Measurements from ENCODE around the gene SIRPG. TPM values are rescaled to one million over a fixed set of nuclear protein-coding genes. Genes with fewer than 3 reads are reported as not detected.

The SIRPG gene
- total and polyA plus RNA-seq, 2 of the 8 experiments (the other 6 are each of a cell fraction or from before 2014, with no cell fraction given) = 0.08 TPM; not detected in 1

- Histone ChIP-seq H2BK120ac (replicated peaks; ENCODE audit: low read depth, low read length) (no peak overlapping the region), H3K23me2 (ENCODE audit: low read depth, low read length) (no peaks in the 10 kb centered on the region), H3K27me3 (replicated peaks in 1 of 4; ENCODE audit: control insufficient read depth in 3 of 4, extremely low read depth in 1 of 4, insufficient read depth in 3 of 4, low read length in 3 of 4) (peaks cover 0 to 2% (median 0%) of the 10 kb centered on the region in 4 experiments; a peak in 1 of 7 replicates), H3K9me3 (ENCODE audit: insufficient read depth in 2 of 2, low read depth in 1 of 2, low read length in 1 of 2) (no peaks in the 10 kb centered on the region), H2BK15ac (ENCODE audit: low read length) (no peak overlapping the region), H4K5ac (ENCODE audit: insufficient read length, low read depth, low read length) (no peak overlapping the region), H3K4me2 (ENCODE audit: insufficient read depth in 1 of 2, low read depth in 2 of 2, low read length in 2 of 2) (no peak overlapping the region), H3K4me3 (ENCODE audit: extremely low read depth in 1 of 4, insufficient read depth in 2 of 4, low read depth in 3 of 4, low read length in 4 of 4) (no peak overlapping the region), H2BK12ac (ENCODE audit: low read depth, low read length) (no peak overlapping the region), H2AFZ (ENCODE audit: low read length) (no peak overlapping the region), H3K18ac (ENCODE audit: extremely low read depth, low read length) (no peak overlapping the region), H4K91ac (replicated peaks; ENCODE audit: insufficient read length, low read length) (no peak overlapping the region), H2BK5ac (ENCODE audit: low read depth, low read length) (no peak overlapping the region), H4K20me1 (replicated peaks in 1 of 2; ENCODE audit: control insufficient read depth in 1 of 2, insufficient read depth in 2 of 2, low read length in 2 of 2) (no peaks in the 10 kb centered on the region), H3K36me3 (ENCODE audit: control insufficient read depth in 2 of 4, insufficient read depth in 4 of 4, low read length in 3 of 4) (no peaks in the 10 kb centered on the region), H3K56ac (replicated peaks; ENCODE audit: insufficient read length, low read depth, low read length) (no peak overlapping the region), H3K14ac (ENCODE audit: insufficient read length) (no peak overlapping the region), H2BK20ac (ENCODE audit: low read length) (no peak overlapping the region), H3K9ac (replicated peaks in 1 of 4; ENCODE audit: extremely low read depth in 1 of 4, low read depth in 3 of 4, low read length in 3 of 4) (no peak overlapping the region), H4K8ac (ENCODE audit: extremely low read depth, insufficient read depth, low read length) (no peak overlapping the region), H3K4ac (replicated peaks; ENCODE audit: insufficient read length, low read depth, low read length) (no peak overlapping the region), H3K4me1 (replicated peaks in 1 of 4; ENCODE audit: control insufficient read depth in 3 of 4, insufficient read depth in 4 of 4, low read length in 3 of 4) (0 out of 7 replicates have a peak, but pooled peaks cover 0 to 4% (median 0%) of the 10 kb centered on the region in 4 experiments), H3K23ac (ENCODE audit: insufficient read length) (no peak overlapping the region), H3K79me1 (ENCODE audit: low read depth, low read length) (no peaks in the 10 kb centered on the region), H2AK5ac (ENCODE audit: low read depth, low read length) (no peak overlapping the region), H3K79me2 (ENCODE audit: control insufficient read depth in 1 of 2, insufficient read depth in 2 of 2, low read length in 2 of 2) (no peaks in the 10 kb centered on the region), H3K27ac (ENCODE audit: low read depth, low read length) (no peak overlapping the region)
- CTCF ChIA-PET (ENCODE audit: partially characterized antibody) = interaction anchor here (0.6 to 1.0 kb wide), 2 partner anchors 12 to 393 kb away, joined by 3 to 4 read pairs; no protein-coding TSS in a partner anchor
- no peak for FAIRE-seq
- WGBS, 2 experiments (ENCODE audit: extremely low coverage in 1 of 2, insufficient coverage in 1 of 2, insufficient read length in 1 of 2, insufficient replicate concordance in 2 of 2, low coverage in 1 of 2, low lambda C conversion rate in 2 of 2, missing lambda C conversion rate in 1 of 2) = 81% methylated on average over 7 of the region's 7 CpGs; no CpG with 5 or more reads in 1 of the 2 experiments
- TF ChIP-seq RFX5 (IDR thresholded peaks at IDR 0.05; ENCODE audit: borderline replicate concordance, low read depth, low read length) (no peak), CEBPB (IDR thresholded peaks at IDR 0.05; ENCODE audit: low read depth, low read length) (no peak), CHD1 (IDR thresholded peaks at IDR 0.05; ENCODE audit: low read depth, low read length) (no peak), BACH1 (IDR thresholded peaks at IDR 0.05; ENCODE audit: low read length) (no peak), TAF7 (optimal IDR thresholded peaks at IDR 0.05; ENCODE audit: borderline replicate concordance, low read depth, low read length) (no peak), CBX5 (IDR thresholded peaks at IDR 0.05; ENCODE audit: low read depth, low read length) (no peak), MAX (IDR thresholded peaks at IDR 0.05) (no peak), JUND (IDR thresholded peaks at IDR 0.05; ENCODE audit: low read length) (no peak), TEAD4 (IDR thresholded peaks at IDR 0.05; ENCODE audit: low read depth, low read length) (no peak), SAP30 (IDR thresholded peaks at IDR 0.05; ENCODE audit: insufficient read depth, insufficient replicate concordance, low read length) (no peak), RBBP5 (IDR thresholded peaks at IDR 0.05; ENCODE audit: borderline replicate concordance, low read depth, low read length) (no peak), POU5F1 (IDR thresholded peaks at IDR 0.05; ENCODE audit: low read depth, low read length) (no peak), SIX5 (IDR thresholded peaks at IDR 0.05; ENCODE audit: low read depth, low read length) (no peak)
- POLR2A ChIA-PET (ENCODE audit: partially characterized antibody) = no interaction called here
- DNase-seq (ENCODE audit: low read depth in 1 of 2, low spot score in 2 of 2) = no peak
These were observed 39.1 kb upstream of the SIRPG start for GRCh38 chr20:1696521-1697209.
